ENCODE measurements around the gene ZEB2.

The ZEB2 gene

GRCh38 chr2:144447535-144447934 lies 72.4 kb downstream of the ZEB2 start:
- no peak for DNase-seq

GRCh38 chr2:144446136-144446535 lies 73.8 kb downstream of the ZEB2 start:
- no peak for DNase-seq

DNA sequence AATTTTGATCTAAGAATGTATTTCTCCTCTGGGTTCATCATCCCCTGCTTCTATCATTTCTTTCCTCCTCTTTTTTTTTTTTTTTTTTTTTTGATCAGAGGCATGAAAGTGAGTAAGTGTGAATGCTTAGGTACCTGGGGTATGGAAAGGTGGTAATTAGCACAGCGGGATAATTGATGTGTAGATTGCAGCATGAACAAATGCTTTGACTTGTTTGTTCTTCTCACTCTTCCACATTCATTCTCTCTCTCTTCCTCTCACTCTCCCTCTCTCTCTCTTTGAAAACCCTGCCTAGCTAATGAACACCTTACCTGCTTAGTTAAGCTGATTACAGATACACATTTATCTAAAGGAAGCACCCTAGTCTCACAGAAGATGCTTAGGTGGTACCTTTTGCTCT lies 74.7 kb downstream of the ZEB2 start:
- DNase-seq = no peak

GRCh38 chr2:144443837-144444817 lies 75.8 kb downstream of the ZEB2 start:
- DNase-seq = no peak

- no peak for DNase-seq
Observed at GRCh38 chr2:144441711-144442141, 78.2 kb downstream of the ZEB2 start.

GRCh38 chr2:144439993-144440392 lies 79.9 kb downstream of the ZEB2 start:
- no peak for DNase-seq

DNA sequence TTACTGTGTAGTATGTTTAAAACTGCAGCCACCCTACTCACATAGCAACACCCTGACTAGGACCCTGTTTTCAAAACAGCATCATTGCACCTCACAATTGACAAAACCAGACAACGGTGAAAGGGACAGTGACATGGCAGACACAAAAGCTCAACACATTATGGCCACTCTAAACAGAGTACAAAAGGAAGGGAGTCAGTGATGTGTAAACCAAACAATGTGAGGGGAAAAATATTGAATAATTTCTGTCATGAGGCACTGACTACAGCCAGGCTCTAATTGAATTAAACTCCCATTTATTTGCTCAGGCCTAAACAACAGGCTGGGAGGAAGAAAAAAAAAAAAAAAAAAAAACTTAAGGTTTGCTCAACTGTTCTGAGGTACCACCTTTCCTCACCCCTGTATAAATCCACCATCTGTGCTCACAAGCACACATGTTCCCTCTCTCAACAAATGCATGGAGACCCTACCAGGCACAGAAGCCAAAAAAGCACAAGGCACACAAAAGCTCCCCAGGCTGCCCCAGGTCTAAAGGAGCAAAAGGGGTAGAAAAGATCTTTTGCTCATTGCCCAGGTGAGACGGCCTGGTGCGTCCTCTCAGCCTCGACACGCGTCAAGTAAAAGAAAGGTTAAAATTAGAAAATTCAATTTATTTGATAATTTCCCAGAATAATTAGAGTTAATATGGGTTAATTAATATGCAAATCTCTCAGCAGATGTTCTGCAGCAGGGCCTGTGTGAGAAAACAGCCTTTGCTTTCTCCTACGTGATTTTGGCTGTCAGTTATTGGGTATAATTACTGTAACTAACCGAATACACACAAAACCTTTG lies 80.9 kb downstream of the ZEB2 start:
- DNase-seq = peak; percentile 16

DNA sequence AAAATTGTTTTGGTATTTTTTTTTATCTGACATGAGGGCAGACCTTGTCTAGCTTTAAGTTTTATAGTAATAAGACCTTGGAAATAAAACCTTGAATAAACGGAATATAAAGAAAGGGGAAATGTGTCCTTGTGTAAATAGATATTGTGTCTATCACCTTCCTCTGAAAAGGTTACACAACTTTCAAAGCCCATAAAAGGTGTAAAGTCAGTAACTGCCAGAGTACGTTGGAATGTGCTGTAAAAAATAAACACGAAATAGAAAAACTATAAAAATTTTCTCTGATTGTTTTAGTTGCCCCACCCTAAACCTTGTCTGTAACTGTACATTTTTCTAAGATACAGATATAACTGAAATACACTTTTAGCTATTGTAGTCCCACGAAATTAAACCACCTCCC lies 82.3 kb downstream of the ZEB2 start:
- no peak for DNase-seq

DNA sequence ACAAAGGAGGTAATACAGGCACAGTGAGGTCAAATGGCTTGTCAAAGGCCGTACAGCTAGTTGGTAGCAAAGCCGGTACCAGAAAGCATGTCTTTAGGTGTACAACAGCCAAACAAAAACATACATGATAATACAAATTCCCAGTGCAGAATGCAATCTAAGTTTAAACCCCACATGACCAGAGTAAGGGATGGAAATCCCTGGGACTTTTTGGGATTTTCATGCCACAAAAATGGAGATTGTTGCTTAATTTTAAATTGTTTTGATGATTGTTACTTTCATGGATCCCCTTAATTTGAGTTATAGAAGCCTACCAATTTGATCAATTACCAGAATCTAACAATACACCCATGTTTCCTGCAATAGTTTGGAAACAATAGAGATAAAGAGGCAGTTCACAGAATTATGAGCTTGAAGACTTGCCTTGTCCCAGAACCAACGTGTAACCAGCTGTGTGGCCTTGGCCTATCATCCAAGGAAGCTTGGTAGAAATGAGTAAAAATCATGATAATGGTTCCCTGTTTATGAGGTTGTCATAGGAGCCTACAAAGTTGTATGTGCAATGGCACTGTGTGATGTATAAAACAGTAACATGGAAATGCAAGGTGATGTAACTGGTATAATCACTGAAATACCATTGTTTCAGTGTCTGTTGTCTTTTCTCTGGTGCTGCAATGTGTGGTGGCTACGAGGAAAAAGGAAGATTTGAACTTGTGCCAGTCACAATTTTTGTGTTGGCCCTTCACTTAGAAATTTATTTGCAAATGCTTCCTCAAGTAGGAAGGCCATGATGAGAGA lies 85.3 kb downstream of the ZEB2 start:
- no peak for DNase-seq

DNA sequence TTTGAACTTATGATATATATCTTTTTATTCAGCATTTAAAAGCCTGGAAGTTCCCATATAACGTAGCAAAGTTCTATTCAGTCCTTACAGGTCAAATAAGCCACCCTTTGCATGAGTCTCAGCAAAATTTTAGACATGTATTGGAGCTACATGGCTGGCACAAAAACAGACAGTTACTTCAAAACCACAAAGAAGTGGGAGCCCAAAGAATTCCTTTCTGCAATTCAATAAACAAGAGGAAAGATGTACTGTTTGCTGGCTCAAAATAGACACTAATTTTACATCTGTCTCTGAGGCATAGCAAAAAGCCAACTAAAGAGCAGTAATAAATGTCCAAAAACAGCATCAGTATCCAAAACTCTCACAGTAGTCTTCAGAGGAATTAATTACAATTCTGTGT lies 87.0 kb downstream of the ZEB2 start:
- no peak for DNase-seq

DNA sequence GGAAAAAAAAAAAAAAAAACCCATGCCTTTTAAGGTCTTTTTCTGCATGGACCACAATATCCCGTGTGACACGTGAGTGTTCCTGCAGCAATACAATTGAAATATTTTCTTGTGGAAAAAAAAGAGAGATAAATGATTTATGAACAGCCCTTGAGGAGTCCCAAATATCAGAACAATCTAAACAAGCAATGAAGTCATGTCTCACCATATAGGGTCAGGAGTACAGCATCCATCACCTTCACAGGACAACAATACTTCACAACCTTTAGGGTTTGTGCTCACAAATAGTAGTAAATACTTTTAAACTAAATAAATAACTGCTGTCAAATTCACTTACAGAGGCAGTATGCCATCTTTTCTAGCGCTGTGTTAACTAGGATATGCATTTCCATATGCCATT lies 87.9 kb downstream of the ZEB2 start:
- no peak for DNase-seq

- DNase-seq = no peak
Observed at GRCh38 chr2:144431392-144431783, 88.5 kb downstream of the ZEB2 start.

DNA sequence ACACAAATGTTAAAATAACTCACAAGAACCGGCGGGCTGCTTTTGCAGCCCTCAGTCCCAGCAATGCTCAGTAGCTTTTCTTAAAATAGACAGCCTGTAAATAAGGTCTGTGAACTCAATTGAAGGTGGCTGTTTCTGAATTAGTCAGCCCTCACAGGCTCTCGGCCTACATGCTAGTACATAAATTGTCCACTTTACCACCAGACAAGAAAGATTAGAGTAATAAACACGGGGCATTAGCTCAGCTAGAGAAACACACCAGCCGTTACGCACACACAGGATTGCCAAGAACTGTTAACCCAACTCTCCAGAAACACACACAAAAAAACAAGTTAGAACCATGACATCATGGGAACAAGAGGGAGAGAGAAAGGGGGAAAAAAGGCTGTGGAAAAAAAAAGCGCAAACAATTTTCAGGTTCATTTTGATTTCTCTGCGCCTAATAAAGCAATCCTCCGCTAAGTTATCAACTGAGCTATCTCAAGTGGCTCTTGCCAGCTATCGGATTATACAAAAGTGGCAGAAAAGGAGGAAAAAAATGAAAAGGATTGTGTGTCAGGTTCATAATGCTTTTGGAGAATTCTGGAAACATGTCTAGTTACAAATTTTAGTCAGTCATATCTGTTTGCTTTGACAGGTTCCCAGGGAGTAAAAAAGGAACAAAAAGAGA lies 89.1 kb downstream of the ZEB2 start:
- no peak for DNase-seq

GRCh38 chr2:144429396-144430112 lies 90.4 kb downstream of the ZEB2 start:
- no peak for DNase-seq

DNA sequence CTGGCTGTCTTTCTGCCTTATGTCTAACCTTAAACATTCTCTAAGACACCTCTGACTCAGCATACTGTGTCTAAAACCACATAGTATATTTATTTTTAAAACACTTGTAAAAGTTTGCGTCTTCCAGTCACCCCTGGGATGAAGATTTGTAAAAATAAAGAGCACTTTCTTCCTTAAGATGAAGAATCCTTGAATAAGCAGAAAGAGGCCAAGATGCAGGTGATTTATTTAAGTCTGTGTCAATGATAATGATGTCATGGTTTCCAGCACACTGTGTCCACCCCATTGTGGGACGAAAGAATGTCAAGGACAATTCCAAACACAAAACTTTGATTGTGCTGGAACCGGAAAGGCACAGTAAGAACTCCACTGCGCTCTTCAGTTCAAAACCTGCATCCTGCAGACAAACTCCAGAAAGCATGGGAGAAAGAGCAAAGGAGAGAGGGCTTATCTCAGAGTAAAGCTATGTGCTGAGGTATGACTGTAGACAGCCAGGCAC lies 92.9 kb downstream of the ZEB2 start:
- DNase-seq = no peak

- DNase-seq = no peak
Observed at GRCh38 chr2:144426355-144426754, 93.6 kb downstream of the ZEB2 start.

GRCh38 chr2:144424559-144425240 lies 95.2 kb downstream of the ZEB2 start:
- no peak for DNase-seq

DNA sequence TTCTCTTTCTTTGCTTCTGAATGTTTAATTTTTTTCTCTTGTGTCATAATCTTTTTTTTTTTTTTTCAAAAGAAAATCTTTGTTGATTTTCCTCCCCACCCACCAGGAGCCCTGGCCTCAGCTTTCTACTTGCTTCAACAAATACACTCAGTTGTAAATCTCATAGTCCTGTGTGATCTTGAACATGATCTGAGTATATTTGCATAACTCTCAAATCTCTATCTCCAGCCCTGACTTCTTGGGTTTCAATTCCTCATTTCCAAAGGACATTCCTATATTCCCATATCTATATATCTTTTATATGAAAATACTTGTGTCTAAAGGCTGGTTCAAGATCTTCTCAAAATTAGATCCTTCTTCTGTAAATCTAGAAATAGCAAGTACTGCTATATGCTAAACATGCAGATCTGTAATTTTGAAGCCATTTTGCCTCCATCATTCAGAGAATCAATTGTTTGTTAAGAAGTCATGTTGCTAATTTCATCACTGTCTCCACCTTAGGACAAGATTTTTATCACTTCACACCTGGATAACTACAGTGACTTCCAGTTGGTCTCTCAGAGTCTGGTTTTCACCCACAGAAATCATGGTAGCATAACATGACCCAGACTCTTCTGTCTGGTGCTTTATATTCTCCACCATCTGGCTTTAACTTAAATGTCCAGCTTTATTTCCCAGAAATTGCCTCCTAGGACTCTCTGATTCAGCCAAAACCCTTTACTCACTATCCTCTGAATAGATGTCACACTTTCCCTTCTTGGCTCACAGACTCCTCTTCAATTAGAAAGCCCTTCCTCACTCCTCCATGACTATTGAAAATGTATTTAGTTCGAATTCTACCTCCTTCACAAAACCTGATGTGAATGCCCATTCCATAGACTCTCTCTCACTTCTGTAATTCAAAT lies 98.1 kb downstream of the ZEB2 start:
- DNase-seq = no peak

DNA sequence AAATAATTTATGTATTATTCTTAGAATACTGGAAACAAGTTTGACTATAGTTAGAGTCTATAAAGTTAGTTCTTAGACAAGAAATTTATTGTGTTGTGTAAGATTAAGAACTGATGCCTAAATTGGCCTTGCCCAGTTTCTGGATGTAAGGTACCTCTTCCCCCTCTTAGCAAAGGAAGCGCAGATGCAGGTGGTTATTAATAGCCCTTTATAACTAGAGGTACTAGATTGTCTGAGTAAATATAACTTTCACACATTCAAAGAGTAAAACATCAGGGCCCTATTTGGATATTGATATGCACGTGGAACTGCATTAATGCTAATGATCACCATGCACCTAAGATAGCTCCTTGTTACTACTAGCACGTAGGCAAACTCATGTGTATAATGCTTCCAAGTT lies 100.7 kb downstream of the ZEB2 start:
- DNase-seq = no peak

- DNase-seq = peak; percentile 51
Observed at GRCh38 chr2:144415386-144415785, 104.5 kb downstream of the ZEB2 start.
